ENCODE results near the gene TAS1R3. TPM values are rescaled to one million over a fixed set of nuclear protein-coding genes. Genes with fewer than 3 reads are reported as not detected.
A peak's percentile ranks its signal among the peaks of the same experiment; 100 is the strongest.

TAS1R3 gene
- total RNA-seq, result 1 to 10 TPM; 1.2 to 1.3 TPM

GRCh38 chr1:1331068-1331965 lies at the start of gene TAS1R3:
Gene TAS1R3, plus strand, starts transcription at chr1:1331280. Its CDS starts 66 bp downstream, at chr1:1331346.
- DNase-seq, result no peak
- no peak within 1 kb of the TSS for H3K4me3 Mint-ChIP-seq
- H3K36me3 Mint-ChIP-seq, result no peaks in the 10 kb centered on the region
- H3K27me3 Mint-ChIP-seq, result no peaks in the 10 kb centered on the region
- H3K4me1 Mint-ChIP-seq, result peaks cover under 1% of the 10 kb centered on the region
- no peak within 1 kb of the TSS for H3K27ac Mint-ChIP-seq
- ATAC-seq (ENCODE audit: low read depth), result no peak
- POLR2A ChIA-PET, result no interaction called here
- no peaks in the 10 kb centered on the region for H3K9me3 Mint-ChIP-seq

- Mint-ChIP-seq H3K9me3 (no peaks in the 10 kb centered on the region), H3K27ac (no peak overlapping the region), H3K4me1 (peaks cover 2% of the 10 kb centered on the region), H3K4me3 (no peak overlapping the region), H3K36me3 (no peaks in the 10 kb centered on the region), H3K27me3 (no peaks in the 10 kb centered on the region)
- POLR2A ChIA-PET, result no interaction called here
- DNase-seq (no peak), ATAC-seq (ENCODE audit: low read depth) (no peak)
Observed at GRCh38 chr1:1281533-1282321, 49.4 kb upstream of the TAS1R3 start.

GRCh38 chr1:1282998-1283397 lies 48.1 kb upstream of the TAS1R3 start:
- peaks cover 2% of the 10 kb centered on the region for H3K4me1 Mint-ChIP-seq
- POLR2A ChIA-PET, result no interaction called here
- ATAC-seq (ENCODE audit: low read depth), result no peak
- no peaks in the 10 kb centered on the region for H3K27me3 Mint-ChIP-seq
- no peaks in the 10 kb centered on the region for H3K9me3 Mint-ChIP-seq
- no peak for DNase-seq
- H3K36me3 Mint-ChIP-seq, result no peaks in the 10 kb centered on the region
- H3K4me3 Mint-ChIP-seq, result no peak overlapping the region
- no peak overlapping the region for H3K27ac Mint-ChIP-seq

GRCh38 chr1:1283821-1284220 lies 47.3 kb upstream of the TAS1R3 start:
- no peak for DNase-seq
- POLR2A ChIA-PET, result no interaction called here
- H3K36me3 Mint-ChIP-seq, result no peaks in the 10 kb centered on the region

GRCh38 chr1:1284221-1285101 lies 46.6 kb upstream of the TAS1R3 start:
- DNase-seq (no peak), ATAC-seq (ENCODE audit: low read depth) (no peak)
- H3K27ac Mint-ChIP-seq, result no peak overlapping the region
- H3K9me3 Mint-ChIP-seq, result no peaks in the 10 kb centered on the region
- POLR2A ChIA-PET, result interaction anchor here (1.2 kb wide), 1 partner anchor 10 kb away, joined by 3 read pairs; no protein-coding TSS in a partner anchor
- peaks cover 2% of the 10 kb centered on the region for H3K4me1 Mint-ChIP-seq
- no peaks in the 10 kb centered on the region for H3K27me3 Mint-ChIP-seq
- no peaks in the 10 kb centered on the region for H3K36me3 Mint-ChIP-seq
- H3K4me3 Mint-ChIP-seq, result no peak overlapping the region

More at GRCh38 chr1:1283821-1284220, 47.3 kb upstream of the TAS1R3 start:
- Mint-ChIP-seq H3K27me3 (no peaks in the 10 kb centered on the region), H3K4me1 (peaks cover 2% of the 10 kb centered on the region), H3K27ac (no peak overlapping the region), H3K9me3 (no peaks in the 10 kb centered on the region), H3K4me3 (no peak overlapping the region)
- no peak for ATAC-seq (ENCODE audit: low read depth)

GRCh38 chr1:1285102-1285571 lies 45.9 kb upstream of the TAS1R3 start:
- no peaks in the 10 kb centered on the region for H3K9me3 Mint-ChIP-seq
- POLR2A ChIA-PET, result interaction anchor here (1.2 kb wide), 1 partner anchor 11 kb away, joined by 3 read pairs; no protein-coding TSS in a partner anchor
- H3K27me3 Mint-ChIP-seq, result no peaks in the 10 kb centered on the region
- no peak overlapping the region for H3K27ac Mint-ChIP-seq
- H3K36me3 Mint-ChIP-seq, result no peaks in the 10 kb centered on the region
- peaks cover 2% of the 10 kb centered on the region for H3K4me1 Mint-ChIP-seq
- no peak for ATAC-seq (ENCODE audit: low read depth)
- no peak overlapping the region for H3K4me3 Mint-ChIP-seq
- no peak for DNase-seq

- Mint-ChIP-seq H3K27ac (no peak overlapping the region), H3K4me3 (no peak overlapping the region), H3K9me3 (no peaks in the 10 kb centered on the region), H3K27me3 (no peaks in the 10 kb centered on the region), H3K4me1 (peaks cover 2% of the 10 kb centered on the region), H3K36me3 (no peaks in the 10 kb centered on the region)
- POLR2A ChIA-PET, result interaction anchor here (1.2 kb wide), 1 partner anchor 11 kb away, joined by 3 read pairs; no protein-coding TSS in a partner anchor
- ATAC-seq (ENCODE audit: low read depth) (no peak), DNase-seq (peak; percentile 31)
Observed at GRCh38 chr1:1285611-1286311, 45.3 kb upstream of the TAS1R3 start.

GRCh38 chr1:1286313-1287261 lies 44.5 kb upstream of the TAS1R3 start:
- no peaks in the 10 kb centered on the region for H3K36me3 Mint-ChIP-seq
- POLR2A ChIA-PET, result no interaction called here
- H3K4me3 Mint-ChIP-seq, result no peak overlapping the region
- DNase-seq (peak; percentile 31), ATAC-seq (ENCODE audit: low read depth) (no peak)
- H3K4me1 Mint-ChIP-seq, result peaks cover 2% of the 10 kb centered on the region
- H3K27ac Mint-ChIP-seq, result no peak overlapping the region
- H3K9me3 Mint-ChIP-seq, result no peaks in the 10 kb centered on the region
- no peaks in the 10 kb centered on the region for H3K27me3 Mint-ChIP-seq

GRCh38 chr1:1287288-1288110 lies 43.6 kb upstream of the TAS1R3 start:
- ATAC-seq (ENCODE audit: low read depth) (no peak), DNase-seq (peak; percentile 33)
- POLR2A ChIA-PET, result no interaction called here
- Mint-ChIP-seq H3K27me3 (no peaks in the 10 kb centered on the region), H3K4me3 (no peak overlapping the region), H3K36me3 (no peaks in the 10 kb centered on the region), H3K9me3 (no peaks in the 10 kb centered on the region), H3K4me1 (peaks cover under 1% of the 10 kb centered on the region), H3K27ac (no peak overlapping the region)

GRCh38 chr1:1290238-1290731 lies 40.8 kb upstream of the TAS1R3 start:
- no peaks in the 10 kb centered on the region for H3K27me3 Mint-ChIP-seq
- no peak overlapping the region for H3K27ac Mint-ChIP-seq
- H3K9me3 Mint-ChIP-seq, result no peaks in the 10 kb centered on the region
- DNase-seq, result peak; percentile 75
- no peak overlapping the region for H3K4me3 Mint-ChIP-seq
- H3K36me3 Mint-ChIP-seq, result no peaks in the 10 kb centered on the region
- H3K4me1 Mint-ChIP-seq, result no peaks in the 10 kb centered on the region
- ATAC-seq (ENCODE audit: low read depth), result peak; percentile 28
- POLR2A ChIA-PET, result interaction anchor here (0.6 kb wide), 1 partner anchor 99 kb away, joined by 5 read pairs; no protein-coding TSS in a partner anchor

GRCh38 chr1:1291023-1291528 lies 40.0 kb upstream of the TAS1R3 start:
- Mint-ChIP-seq H3K27ac (no peak overlapping the region), H3K9me3 (no peaks in the 10 kb centered on the region), H3K4me3 (no peak overlapping the region), H3K36me3 (no peaks in the 10 kb centered on the region), H3K4me1 (no peaks in the 10 kb centered on the region), H3K27me3 (no peaks in the 10 kb centered on the region)
- DNase-seq (no peak), ATAC-seq (ENCODE audit: low read depth) (no peak)
- POLR2A ChIA-PET, result interaction anchor here (0.6 to 1.1 kb wide), 2 partner anchors 98 to 169 kb away, joined by 5 read pairs; no protein-coding TSS in a partner anchor
